H9 (cell line): Measurements from ENCODE around the gene TNNT2. TPM values are rescaled to one million over a fixed set of nuclear protein-coding genes. Genes with fewer than 3 reads are reported as not detected.

Experiments
- DNase-seq: peaks from one replicate; pipeline ENCODE4 v3.0.0-alpha.2; 2017
- H2AFZ ChIP-seq: one replicate; pipeline ENCODE4 v1.6.1; 2013; ENCODE audit warnings: mild to moderate bottlenecking, low read length, control low read depth, moderate library complexity
- H2AK5ac ChIP-seq: 2 replicates; pipeline ENCODE4 v1.6.1; 2013; ENCODE audit warnings: low read length, control low read depth, mixed read lengths; ENCODE audit not compliant: insufficient read length
- H2BK120ac ChIP-seq: one replicate; pipeline ENCODE4 v1.6.1; 2013; ENCODE audit warnings: low read depth, mild to moderate bottlenecking, low read length, control low read depth, inconsistent platforms; ENCODE audit not compliant: poor library complexity, severe bottlenecking
- H2BK12ac ChIP-seq: 2 replicates; pipeline ENCODE4 v1.6.1; 2013; ENCODE audit warnings: low read length, control low read depth, mixed read lengths, low read depth; ENCODE audit not compliant: insufficient read length
- H2BK15ac ChIP-seq: 2 replicates; pipeline ENCODE4 v1.6.1; 2013; ENCODE audit warnings: low read depth, low read length, control low read depth
- H2BK20ac ChIP-seq: one replicate; pipeline ENCODE4 v1.6.1; 2013; ENCODE audit warnings: low read depth, mild to moderate bottlenecking, low read length, control low read depth, inconsistent platforms; ENCODE audit not compliant: poor library complexity, severe bottlenecking
- H2BK5ac ChIP-seq: 2 replicates; pipeline ENCODE4 v1.6.1; 2013; ENCODE audit warnings: low read length, control low read depth, mixed read lengths; ENCODE audit not compliant: insufficient read length
- H3K14ac ChIP-seq: 2 replicates; pipeline ENCODE4 v1.6.1; 2013; ENCODE audit warnings: low read length, control low read depth; ENCODE audit not compliant: insufficient read depth
- H3K18ac ChIP-seq: 2 replicates; pipeline ENCODE4 v1.6.1; 2013; ENCODE audit warnings: low read depth, mild to moderate bottlenecking, mixed read lengths, low read length, control low read depth; ENCODE audit not compliant: insufficient read length
- H3K23ac ChIP-seq: 2 replicates; pipeline ENCODE4 v1.6.1; 2013; ENCODE audit warnings: low read length, control low read depth, mixed read lengths, low read depth; ENCODE audit not compliant: insufficient read length
- H3K23me2 ChIP-seq: 2 replicates; pipeline ENCODE4 v1.6.1; 2013; ENCODE audit warnings: low read depth, mild to moderate bottlenecking, mixed read lengths, low read length, control low read depth; ENCODE audit not compliant: insufficient read length, poor library complexity, severe bottlenecking
- H3K27ac ChIP-seq: 2 replicates; pipeline ENCODE4 v1.5.1; 2013; ENCODE audit warnings: low read length, control low read depth, mixed read lengths, low read depth; ENCODE audit not compliant: insufficient read length
- H3K27me3 ChIP-seq: 2 replicates; pipeline ENCODE4 v1.6.1; 2013; ENCODE audit warnings: low read length, control low read depth, inconsistent platforms; ENCODE audit not compliant: insufficient read depth
- H3K4ac ChIP-seq: 2 replicates; pipeline ENCODE4 v1.6.1; 2013; ENCODE audit warnings: low read depth, mild to moderate bottlenecking, control low read depth, inconsistent platforms, low read length, moderate library complexity
- H3K4me1 ChIP-seq: 2 replicates; pipeline ENCODE4 v1.6.1; 2013; ENCODE audit warnings: low read length, control low read depth, inconsistent platforms; ENCODE audit not compliant: insufficient read depth
- H3K4me2 ChIP-seq: 2 replicates; pipeline ENCODE4 v1.6.1; 2013; ENCODE audit warnings: low read length, control low read depth, mixed read lengths; ENCODE audit not compliant: insufficient read length, insufficient read depth
- H3K56ac ChIP-seq: 2 replicates; pipeline ENCODE4 v1.6.1; 2013; ENCODE audit warnings: low read depth, mild to moderate bottlenecking, mixed read lengths, low read length, control low read depth; ENCODE audit not compliant: insufficient read length
- H3K79me1 ChIP-seq: 2 replicates; pipeline ENCODE4 v1.6.1; 2013; ENCODE audit warnings: low read depth, mild to moderate bottlenecking, moderate library complexity, low read length, control low read depth, inconsistent platforms; ENCODE audit not compliant: insufficient read depth, poor library complexity, severe bottlenecking
- H3K79me2 ChIP-seq: 2 replicates; pipeline ENCODE4 v1.6.1; 2013; ENCODE audit warnings: low read length, control low read depth, inconsistent platforms; ENCODE audit not compliant: insufficient read depth
- H3K9ac ChIP-seq: 2 replicates; pipeline ENCODE4 v1.6.1; 2013; ENCODE audit warnings: low read length, control low read depth, mixed read lengths; ENCODE audit not compliant: insufficient read length; ENCODE audit errors: extremely low read depth
- H3K9me3 ChIP-seq: one replicate; pipeline ENCODE4 v1.6.1; 2013; ENCODE audit warnings: low read depth, low read length, inconsistent platforms; ENCODE audit not compliant: control insufficient read depth
- H3T11ph ChIP-seq: one replicate; pipeline ENCODE4 v1.6.1; 2013; ENCODE audit warnings: mild to moderate bottlenecking, low read length, control low read depth, inconsistent platforms
- H4K20me1 ChIP-seq: one replicate; pipeline ENCODE4 v1.6.1; 2013; ENCODE audit not compliant: control insufficient read depth, insufficient read length, insufficient read depth
- H4K5ac ChIP-seq: 2 replicates; pipeline ENCODE4 v1.6.1; 2013; ENCODE audit warnings: low read depth, mild to moderate bottlenecking, mixed read lengths, low read length, control low read depth; ENCODE audit not compliant: insufficient read length
- H4K8ac ChIP-seq: replicated peaks from 2 replicates; pipeline ENCODE4 v1.6.1; 2013; ENCODE audit warnings: low read length, control low read depth, mixed read lengths, low read depth; ENCODE audit not compliant: insufficient read length
- H4K91ac ChIP-seq: 2 replicates; pipeline ENCODE4 v1.6.1; 2013; ENCODE audit warnings: low read depth, mild to moderate bottlenecking, moderate library complexity, mixed read lengths, low read length, control low read depth; ENCODE audit not compliant: insufficient read length
- H3K27ac Mint-ChIP-seq, 3 experiments: 2 replicates in 2 of 3; 3 replicates in 1 of 3; pipeline ENCODE4 v1.8.0; 2020 to 2021; ENCODE audit warnings: mixed read lengths in 3 of 3, mild to moderate bottlenecking in 1 of 3, moderate library complexity in 1 of 3
- H3K27me3 Mint-ChIP-seq: 2 replicates; pipeline ENCODE4 v1.8.0; 2021; ENCODE audit warnings: low read depth, mild to moderate bottlenecking, moderate library complexity, mixed read lengths
- H3K36me3 Mint-ChIP-seq, 3 experiments: 2 replicates in 2 of 3; 3 replicates in 1 of 3; pipeline ENCODE4 v1.8.0; 2020 to 2021; ENCODE audit warnings: low read depth in 3 of 3, mixed read lengths in 3 of 3; ENCODE audit not compliant: insufficient read depth in 1 of 3
- H3K4me1 Mint-ChIP-seq, 2 experiments: 2 replicates each; pipeline ENCODE4 v1.8.0; 2020; ENCODE audit warnings: mixed read lengths in 2 of 2
- H3K4me3 Mint-ChIP-seq, 2 experiments: 2 replicates in 1 of 2; 3 replicates in 1 of 2; pipeline ENCODE4 v1.8.0; 2020 to 2021; ENCODE audit warnings: mild to moderate bottlenecking in 2 of 2, mixed read lengths in 2 of 2, moderate library complexity in 1 of 2
- H3K9me3 Mint-ChIP-seq, 2 experiments: 2 replicates in 1 of 2; 3 replicates in 1 of 2; pipeline ENCODE4 v1.8.0; 2020; ENCODE audit warnings: mild to moderate bottlenecking in 2 of 2, mixed read lengths in 2 of 2, moderate library complexity in 1 of 2
- WGBS: extraction: QIAGEN DNeasy Blood & Tissue Kit; methylation state at CpG from one replicate; pipeline ENCODE4 v1.1.7; 2013; ENCODE audit warnings: missing lambda C conversion rate, low lambda C conversion rate, mixed read lengths; ENCODE audit not compliant: insufficient read length; ENCODE audit errors: extremely low coverage; 5-methylcytosine and 5-hydroxymethylcytosine counted together
- total RNA-seq: library from RNA; stranded (reverse); gene quantifications from 2 replicates; pipeline ENCODE4 v1.2.1, GENCODE V29; 2021
- TF ChIP-seq, protein P1 (sequence below): fragments of 200-600 bp; sonication (generic); conservative IDR thresholded peaks from 3 replicates; pipeline ENCODE4 v1.8.0; 2021; ENCODE audit warnings: antibody characterized with exemption, mild to moderate bottlenecking

TNNT2 gene
- total RNA-seq, 1 experiment from 2014 or later = 8.6 TPM

DNA sequence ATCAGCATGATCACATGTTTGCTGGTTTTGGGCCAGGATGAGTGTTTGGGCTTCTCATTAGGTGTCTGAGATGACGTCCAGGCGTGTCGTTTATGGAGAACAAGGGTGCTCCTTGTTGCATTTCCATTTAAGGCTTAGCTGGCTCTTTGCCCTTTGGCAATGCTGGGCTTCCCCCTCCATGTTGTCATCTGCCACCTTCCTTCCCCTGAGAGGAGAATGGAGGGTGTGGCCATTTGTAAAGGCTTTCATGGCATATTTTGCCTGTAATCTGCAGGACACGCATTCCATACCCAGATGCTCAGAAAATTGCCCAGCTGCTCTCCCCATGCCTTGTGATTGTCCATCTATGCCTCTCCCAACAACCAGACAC is 66.5 kb downstream of the TNNT2 start:
- no peak overlapping the region for H4K91ac ChIP-seq
- H2BK12ac ChIP-seq = no peak overlapping the region
- no peaks in the 10 kb centered on the region for H3K9me3 Mint-ChIP-seq
- H3K4me3 Mint-ChIP-seq = no peak overlapping the region
- no peak overlapping the region for H2BK120ac ChIP-seq
- H3K27me3 Mint-ChIP-seq = peaks cover 50% of the 10 kb centered on the region
- no peak overlapping the region for H3K56ac ChIP-seq
- H3K23ac ChIP-seq = no peak overlapping the region
- H3K4me1 Mint-ChIP-seq = peaks cover 21 to 38% of the 10 kb centered on the region in 2 experiments
- H2AFZ ChIP-seq = no peak overlapping the region
- H3T11ph ChIP-seq = no peak overlapping the region
- no peaks in the 10 kb centered on the region for H3K23me2 ChIP-seq
- no peak overlapping the region for H4K8ac ChIP-seq
- H3K9ac ChIP-seq = no peak overlapping the region
- H3K4me2 ChIP-seq = no peak overlapping the region
- H2BK20ac ChIP-seq = no peak overlapping the region
- TF ChIP-seq, protein P1, sequence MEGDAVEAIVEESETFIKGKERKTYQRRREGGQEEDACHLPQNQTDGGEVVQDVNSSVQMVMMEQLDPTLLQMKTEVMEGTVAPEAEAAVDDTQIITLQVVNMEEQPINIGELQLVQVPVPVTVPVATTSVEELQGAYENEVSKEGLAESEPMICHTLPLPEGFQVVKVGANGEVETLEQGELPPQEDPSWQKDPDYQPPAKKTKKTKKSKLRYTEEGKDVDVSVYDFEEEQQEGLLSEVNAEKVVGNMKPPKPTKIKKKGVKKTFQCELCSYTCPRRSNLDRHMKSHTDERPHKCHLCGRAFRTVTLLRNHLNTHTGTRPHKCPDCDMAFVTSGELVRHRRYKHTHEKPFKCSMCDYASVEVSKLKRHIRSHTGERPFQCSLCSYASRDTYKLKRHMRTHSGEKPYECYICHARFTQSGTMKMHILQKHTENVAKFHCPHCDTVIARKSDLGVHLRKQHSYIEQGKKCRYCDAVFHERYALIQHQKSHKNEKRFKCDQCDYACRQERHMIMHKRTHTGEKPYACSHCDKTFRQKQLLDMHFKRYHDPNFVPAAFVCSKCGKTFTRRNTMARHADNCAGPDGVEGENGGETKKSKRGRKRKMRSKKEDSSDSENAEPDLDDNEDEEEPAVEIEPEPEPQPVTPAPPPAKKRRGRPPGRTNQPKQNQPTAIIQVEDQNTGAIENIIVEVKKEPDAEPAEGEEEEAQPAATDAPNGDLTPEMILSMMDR = no peak
- no peak overlapping the region for H3K14ac ChIP-seq
- WGBS = no CpG with 5 or more reads among the region's 4 CpGs
- no peaks in the 10 kb centered on the region; the same call in 1 of the 2 replicates for H3K4me1 ChIP-seq
- H2AK5ac ChIP-seq = no peak overlapping the region
- no peak for DNase-seq
- H2BK15ac ChIP-seq = no peak overlapping the region
- no peak overlapping the region for H3K4ac ChIP-seq
- H3K27ac ChIP-seq = no peak overlapping the region
- no peaks in the 10 kb centered on the region for H3K9me3 ChIP-seq
- H3K79me2 ChIP-seq = no peaks in the 10 kb centered on the region; the same call in 1 of the 2 replicates
- no peak overlapping the region for H2BK5ac ChIP-seq
- H3K18ac ChIP-seq = no peak overlapping the region
- H3K27ac Mint-ChIP-seq = no peak overlapping the region
- no peaks in the 10 kb centered on the region for H3K79me1 ChIP-seq
- H4K20me1 ChIP-seq = no peaks in the 10 kb centered on the region
- no peak overlapping the region for H4K5ac ChIP-seq
- no peaks in the 10 kb centered on the region; the same call in 1 of the 2 replicates for H3K27me3 ChIP-seq
- no peaks in the 10 kb centered on the region for H3K36me3 Mint-ChIP-seq
